Neural cell (in vitro differentiated cells): ENCODE data around the gene PCDH15. TPM values are rescaled to one million over a fixed set of nuclear protein-coding genes. Genes with fewer than 3 reads are reported as not detected.

Source experiments
- H2AFZ ChIP-seq: fragments of 200-600, 300-800 bp; sonication (generic), shearing (Covaris generic); 2 replicates; pipeline ENCODE4 v1.6.0; 2014; ENCODE audit warnings: low read depth, mild to moderate bottlenecking, antibody characterized with exemption, low read length, moderate library complexity
- H3F3A ChIP-seq: fragments of 200-600 bp; shearing (Covaris generic); 2 replicates; pipeline ENCODE4 v1.6.1; 2016; ENCODE audit warnings: mild to moderate bottlenecking, moderate library complexity, mixed read lengths, antibody characterized with exemption, low read length; ENCODE audit not compliant: insufficient read depth, poor library complexity, severe bottlenecking
- H3K27ac ChIP-seq: fragments of 200-600, 300-800 bp; sonication (generic), shearing (Covaris generic); 2 replicates; pipeline ENCODE4 v1.5.1; 2014; ENCODE audit warnings: mild to moderate bottlenecking, low read length, moderate library complexity
- H3K27me3 ChIP-seq: fragments of 300-800, 200-600 bp; sonication (generic), shearing (Covaris generic); 2 replicates; pipeline ENCODE4 v1.6.0; 2014; ENCODE audit warnings: mild to moderate bottlenecking, low read depth, low read length, moderate library complexity; ENCODE audit not compliant: insufficient read depth
- H3K36me3 ChIP-seq: fragments of 300-800, 200-600 bp; sonication (generic), shearing (Covaris generic); 2 replicates; pipeline ENCODE4 v1.5.1; 2014; ENCODE audit warnings: mild to moderate bottlenecking, antibody characterized with exemption, low read length, moderate library complexity; ENCODE audit not compliant: insufficient read depth
- H3K4me2 ChIP-seq: fragments of 300-800, 200-600 bp; sonication (generic), shearing (Covaris generic); 2 replicates; pipeline ENCODE4 v1.6.0; 2014; ENCODE audit warnings: mild to moderate bottlenecking, low read length
- H3K4me3 ChIP-seq: fragments of 300-800, 200-600 bp; sonication (generic), shearing (Covaris generic); 2 replicates; pipeline ENCODE4 v1.5.1; 2014; ENCODE audit warnings: mild to moderate bottlenecking, low read length, moderate library complexity
- H3K79me2 ChIP-seq: fragments of 200-600 bp; shearing (Covaris generic); replicated peaks from 2 replicates; pipeline ENCODE4 v1.6.0; 2014; ENCODE audit warnings: mild to moderate bottlenecking, low read length, moderate library complexity; ENCODE audit not compliant: insufficient read depth
- H3K9ac ChIP-seq: fragments of 300-800, 200-600 bp; sonication (generic), shearing (Covaris generic); 2 replicates; pipeline ENCODE4 v1.6.1; 2016; ENCODE audit warnings: mild to moderate bottlenecking, low read length, mixed read lengths
- H3K9me2 ChIP-seq: fragments of 200-600 bp; shearing (Covaris generic); 2 replicates; pipeline ENCODE4 v1.6.1; 2016; ENCODE audit warnings: mild to moderate bottlenecking, low read length, mixed read lengths; ENCODE audit not compliant: insufficient read depth
- H3K9me3 ChIP-seq: fragments of 200-600, 300-800 bp; sonication (generic), shearing (Covaris generic); 2 replicates; pipeline ENCODE4 v1.6.1; 2016; ENCODE audit warnings: mild to moderate bottlenecking, mixed run types, low read length, moderate library complexity, mixed read lengths
- H4K20me1 ChIP-seq: fragments of 200-600 bp; shearing (Covaris generic); 2 replicates; pipeline ENCODE4 v1.6.1; 2016; ENCODE audit warnings: mild to moderate bottlenecking, mixed run types; ENCODE audit not compliant: insufficient read depth
- EP300 ChIP-seq: fragments of 450-650 bp; conservative IDR thresholded peaks from 2 replicates; pipeline ENCODE4 v1.6.1; 2014; ENCODE audit warnings: antibody characterized with exemption, mild to moderate bottlenecking, moderate library complexity; ENCODE audit not compliant: poor library complexity, severe bottlenecking
- EZH2 ChIP-seq: fragments of 200-600, 300-800 bp; shearing (Covaris generic), sonication (generic); IDR thresholded peaks from 2 replicates; pipeline ENCODE4 v1.6.1; 2014; ENCODE audit warnings: antibody characterized with exemption, low read length, borderline replicate concordance, mild to moderate bottlenecking; ENCODE audit not compliant: insufficient read depth, poor library complexity, severe bottlenecking
- MXI1 ChIP-seq: fragments of 450-650 bp; conservative IDR thresholded peaks from 2 replicates; pipeline ENCODE4 v1.6.1; 2014; ENCODE audit warnings: antibody characterized with exemption, mild to moderate bottlenecking; ENCODE audit not compliant: poor library complexity, severe bottlenecking
- POLR2AphosphoS5 ChIP-seq: IDR thresholded peaks from 2 replicates; pipeline ENCODE4 v1.6.1; 2012
- RAD21 ChIP-seq: fragments of 450-650 bp; conservative IDR thresholded peaks from 2 replicates; pipeline ENCODE4 v1.6.1; 2014; ENCODE audit warnings: antibody characterized with exemption, mild to moderate bottlenecking, moderate library complexity
- SMC3 ChIP-seq: fragments of 450-650 bp; conservative IDR thresholded peaks from 2 replicates; pipeline ENCODE4 v1.6.1; 2014; ENCODE audit warnings: antibody characterized with exemption, mild to moderate bottlenecking, moderate library complexity; ENCODE audit not compliant: poor library complexity
- TAF1 ChIP-seq: IDR thresholded peaks from 2 replicates; pipeline ENCODE4 v1.6.1; 2012; ENCODE audit warnings: low read depth
- polyA plus RNA-seq: library from polyadenylated mRNA; depleted of rRNA; stranded (reverse); fragments of >200 nt; gene quantifications from 2 replicates; pipeline ENCODE4 v1.2.3, GENCODE V29; 2014
- TF ChIP-seq, protein P1 (sequence below): fragments of 450-650 bp; IDR thresholded peaks from 2 replicates; pipeline ENCODE4 v1.5.1; 2014; ENCODE audit warnings: antibody characterized with exemption, mild to moderate bottlenecking, moderate library complexity; ENCODE audit not compliant: poor library complexity, severe bottlenecking
- TF ChIP-seq, protein P2 (sequence below): IDR thresholded peaks from 2 replicates; pipeline ENCODE4 v1.6.1; 2012; ENCODE audit warnings: borderline replicate concordance

Gene PCDH15
- polyA plus RNA-seq, 1 donor from 2014 or later: 1.2 TPM

DNA sequence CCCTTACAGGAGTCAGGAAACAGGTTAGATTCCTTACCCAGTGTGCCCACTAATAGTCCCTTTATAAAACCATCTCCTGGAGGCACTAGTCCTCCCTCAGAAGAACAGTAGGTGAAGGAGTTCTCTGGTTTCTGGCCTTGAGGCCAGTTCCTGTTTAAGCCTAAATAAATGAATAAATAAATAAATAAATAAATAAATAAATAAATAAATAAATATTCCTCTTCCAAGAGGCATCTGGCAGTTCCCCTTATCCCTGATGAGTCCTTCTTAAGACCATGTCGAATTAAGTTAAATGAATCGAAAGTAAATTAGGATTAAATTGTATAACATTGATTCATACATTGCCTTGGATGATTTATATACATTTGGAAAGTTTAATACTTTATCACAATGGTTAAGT, 223.3 kb downstream of the PCDH15 start:
- no peaks in the 10 kb centered on the region for H4K20me1 ChIP-seq
- H3F3A ChIP-seq: no peaks in the 10 kb centered on the region
- no peak overlapping the region for H3K4me2 ChIP-seq
- H3K27ac ChIP-seq: no peak overlapping the region
- H3K79me2 ChIP-seq: no peaks in the 10 kb centered on the region
- no peaks in the 10 kb centered on the region for H3K9me3 ChIP-seq
- no peaks in the 10 kb centered on the region for H3K9me2 ChIP-seq
- H3K36me3 ChIP-seq: no peaks in the 10 kb centered on the region
- TF ChIP-seq MXI1 (no peak), EZH2 (no peak), POLR2AphosphoS5 (no peak), TAF1 (no peak), EP300 (no peak), RAD21 (no peak), SMC3 (no peak)
- TF ChIP-seq, protein P1, sequence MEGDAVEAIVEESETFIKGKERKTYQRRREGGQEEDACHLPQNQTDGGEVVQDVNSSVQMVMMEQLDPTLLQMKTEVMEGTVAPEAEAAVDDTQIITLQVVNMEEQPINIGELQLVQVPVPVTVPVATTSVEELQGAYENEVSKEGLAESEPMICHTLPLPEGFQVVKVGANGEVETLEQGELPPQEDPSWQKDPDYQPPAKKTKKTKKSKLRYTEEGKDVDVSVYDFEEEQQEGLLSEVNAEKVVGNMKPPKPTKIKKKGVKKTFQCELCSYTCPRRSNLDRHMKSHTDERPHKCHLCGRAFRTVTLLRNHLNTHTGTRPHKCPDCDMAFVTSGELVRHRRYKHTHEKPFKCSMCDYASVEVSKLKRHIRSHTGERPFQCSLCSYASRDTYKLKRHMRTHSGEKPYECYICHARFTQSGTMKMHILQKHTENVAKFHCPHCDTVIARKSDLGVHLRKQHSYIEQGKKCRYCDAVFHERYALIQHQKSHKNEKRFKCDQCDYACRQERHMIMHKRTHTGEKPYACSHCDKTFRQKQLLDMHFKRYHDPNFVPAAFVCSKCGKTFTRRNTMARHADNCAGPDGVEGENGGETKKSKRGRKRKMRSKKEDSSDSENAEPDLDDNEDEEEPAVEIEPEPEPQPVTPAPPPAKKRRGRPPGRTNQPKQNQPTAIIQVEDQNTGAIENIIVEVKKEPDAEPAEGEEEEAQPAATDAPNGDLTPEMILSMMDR: no peak
- TF ChIP-seq, protein P2, sequence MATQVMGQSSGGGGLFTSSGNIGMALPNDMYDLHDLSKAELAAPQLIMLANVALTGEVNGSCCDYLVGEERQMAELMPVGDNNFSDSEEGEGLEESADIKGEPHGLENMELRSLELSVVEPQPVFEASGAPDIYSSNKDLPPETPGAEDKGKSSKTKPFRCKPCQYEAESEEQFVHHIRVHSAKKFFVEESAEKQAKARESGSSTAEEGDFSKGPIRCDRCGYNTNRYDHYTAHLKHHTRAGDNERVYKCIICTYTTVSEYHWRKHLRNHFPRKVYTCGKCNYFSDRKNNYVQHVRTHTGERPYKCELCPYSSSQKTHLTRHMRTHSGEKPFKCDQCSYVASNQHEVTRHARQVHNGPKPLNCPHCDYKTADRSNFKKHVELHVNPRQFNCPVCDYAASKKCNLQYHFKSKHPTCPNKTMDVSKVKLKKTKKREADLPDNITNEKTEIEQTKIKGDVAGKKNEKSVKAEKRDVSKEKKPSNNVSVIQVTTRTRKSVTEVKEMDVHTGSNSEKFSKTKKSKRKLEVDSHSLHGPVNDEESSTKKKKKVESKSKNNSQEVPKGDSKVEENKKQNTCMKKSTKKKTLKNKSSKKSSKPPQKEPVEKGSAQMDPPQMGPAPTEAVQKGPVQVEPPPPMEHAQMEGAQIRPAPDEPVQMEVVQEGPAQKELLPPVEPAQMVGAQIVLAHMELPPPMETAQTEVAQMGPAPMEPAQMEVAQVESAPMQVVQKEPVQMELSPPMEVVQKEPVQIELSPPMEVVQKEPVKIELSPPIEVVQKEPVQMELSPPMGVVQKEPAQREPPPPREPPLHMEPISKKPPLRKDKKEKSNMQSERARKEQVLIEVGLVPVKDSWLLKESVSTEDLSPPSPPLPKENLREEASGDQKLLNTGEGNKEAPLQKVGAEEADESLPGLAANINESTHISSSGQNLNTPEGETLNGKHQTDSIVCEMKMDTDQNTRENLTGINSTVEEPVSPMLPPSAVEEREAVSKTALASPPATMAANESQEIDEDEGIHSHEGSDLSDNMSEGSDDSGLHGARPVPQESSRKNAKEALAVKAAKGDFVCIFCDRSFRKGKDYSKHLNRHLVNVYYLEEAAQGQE: no peak
- H3K9ac ChIP-seq: no peak overlapping the region
- no peak overlapping the region for H2AFZ ChIP-seq
- H3K27me3 ChIP-seq: no peaks in the 10 kb centered on the region
- H3K4me3 ChIP-seq: no peak overlapping the region

- Histone ChIP-seq H3K9me2 (no peaks in the 10 kb centered on the region), H3K27ac (no peak overlapping the region), H3K36me3 (no peaks in the 10 kb centered on the region), H3K4me3 (no peak overlapping the region), H3K9ac (no peak overlapping the region), H3K9me3 (no peaks in the 10 kb centered on the region), H4K20me1 (no peaks in the 10 kb centered on the region), H3K79me2 (no peaks in the 10 kb centered on the region), H2AFZ (no peak overlapping the region), H3F3A (no peaks in the 10 kb centered on the region), H3K4me2 (no peak overlapping the region), H3K27me3 (no peaks in the 10 kb centered on the region)
- TF ChIP-seq POLR2AphosphoS5 (no peak), SMC3 (no peak), EZH2 (no peak), EP300 (no peak), TAF1 (no peak), MXI1 (no peak), RAD21 (no peak)
- TF ChIP-seq, protein P1: no peak
- TF ChIP-seq, protein P2: no peak
Measured at GRCh38 chr10:54576541-54576940, 224.5 kb downstream of the PCDH15 start.
